ENCODE results near the gene ROBO1.

The ROBO1 gene

GRCh38 chr3:78951342-78951945 lies 816.4 kb downstream of the ROBO1 start:
- Mint-ChIP-seq H3K27ac (ENCODE audit: low read depth) (no peak overlapping the region), H3K4me1 (no peaks in the 10 kb centered on the region), H3K4me3 (no peak overlapping the region), H3K9me3 (peaks cover 9% of the 10 kb centered on the region), H3K27me3 (no peaks in the 10 kb centered on the region), H3K36me3 (ENCODE audit: insufficient read depth) (no peaks in the 10 kb centered on the region)
- ATAC-seq (replicated peaks; ENCODE audit: extremely low read depth, poor library complexity, severe bottlenecking): no peak
- DNase-seq (ENCODE audit: low spot score in 2 of 2): no peak

GRCh38 chr3:78941587-78941986 lies 826.2 kb downstream of the ROBO1 start:
- Mint-ChIP-seq H3K27me3 (no peaks in the 10 kb centered on the region), H3K4me3 (no peak overlapping the region), H3K27ac (ENCODE audit: low read depth) (no peak overlapping the region), H3K36me3 (ENCODE audit: insufficient read depth) (no peaks in the 10 kb centered on the region), H3K4me1 (no peaks in the 10 kb centered on the region), H3K9me3 (peaks cover 19% of the 10 kb centered on the region)
- ATAC-seq (replicated peaks; ENCODE audit: extremely low read depth, poor library complexity, severe bottlenecking) (no peak), DNase-seq (ENCODE audit: low spot score in 2 of 2) (no peak)

- no peak for DNase-seq (ENCODE audit: low spot score in 2 of 2)
- ATAC-seq (replicated peaks; ENCODE audit: extremely low read depth, poor library complexity, severe bottlenecking): no peak
- H3K4me1 Mint-ChIP-seq: no peaks in the 10 kb centered on the region
- no peaks in the 10 kb centered on the region for H3K27me3 Mint-ChIP-seq
- peaks cover 15% of the 10 kb centered on the region for H3K9me3 Mint-ChIP-seq
- no peak overlapping the region for H3K27ac Mint-ChIP-seq (ENCODE audit: low read depth)
- H3K4me3 Mint-ChIP-seq: no peak overlapping the region
- H3K36me3 Mint-ChIP-seq (ENCODE audit: insufficient read depth): no peaks in the 10 kb centered on the region
Measured at GRCh38 chr3:78940626-78941025, 827.2 kb downstream of the ROBO1 start.

- no peaks in the 10 kb centered on the region for H3K36me3 Mint-ChIP-seq (ENCODE audit: insufficient read depth)
- no peak overlapping the region for H3K4me3 Mint-ChIP-seq
- no peak overlapping the region for H3K27ac Mint-ChIP-seq (ENCODE audit: low read depth)
- DNase-seq (ENCODE audit: low spot score in 2 of 2): no peak
- H3K4me1 Mint-ChIP-seq: no peaks in the 10 kb centered on the region
- no peaks in the 10 kb centered on the region for H3K27me3 Mint-ChIP-seq
- no peak for ATAC-seq (replicated peaks; ENCODE audit: extremely low read depth, poor library complexity, severe bottlenecking)
- H3K9me3 Mint-ChIP-seq: peaks cover 13% of the 10 kb centered on the region
Measured at GRCh38 chr3:78940128-78940527, 827.7 kb downstream of the ROBO1 start.

GRCh38 chr3:78937475-78937874 lies 830.3 kb downstream of the ROBO1 start:
- no peak overlapping the region for H3K4me3 Mint-ChIP-seq
- peaks cover 17% of the 10 kb centered on the region for H3K9me3 Mint-ChIP-seq
- no peaks in the 10 kb centered on the region for H3K27me3 Mint-ChIP-seq
- no peak for DNase-seq (ENCODE audit: low spot score in 2 of 2)
- no peaks in the 10 kb centered on the region for H3K4me1 Mint-ChIP-seq
- H3K27ac Mint-ChIP-seq (ENCODE audit: low read depth): no peak overlapping the region
- no peak for ATAC-seq (replicated peaks; ENCODE audit: extremely low read depth, poor library complexity, severe bottlenecking)
- H3K36me3 Mint-ChIP-seq (ENCODE audit: insufficient read depth): no peaks in the 10 kb centered on the region

GRCh38 chr3:78927759-78928158 lies 840.0 kb downstream of the ROBO1 start:
- ATAC-seq (replicated peaks; ENCODE audit: extremely low read depth, poor library complexity, severe bottlenecking) (no peak), DNase-seq (ENCODE audit: low spot score in 2 of 2) (no peak)
- H3K9me3 Mint-ChIP-seq: peaks cover 8% of the 10 kb centered on the region
- no peak overlapping the region for H3K27ac Mint-ChIP-seq (ENCODE audit: low read depth)
- no peaks in the 10 kb centered on the region for H3K36me3 Mint-ChIP-seq (ENCODE audit: insufficient read depth)
- H3K4me3 Mint-ChIP-seq: no peak overlapping the region
- no peaks in the 10 kb centered on the region for H3K4me1 Mint-ChIP-seq
- no peaks in the 10 kb centered on the region for H3K27me3 Mint-ChIP-seq

- Mint-ChIP-seq H3K27ac (ENCODE audit: low read depth) (no peak overlapping the region), H3K9me3 (peaks cover 8% of the 10 kb centered on the region), H3K27me3 (no peaks in the 10 kb centered on the region), H3K4me1 (no peaks in the 10 kb centered on the region), H3K36me3 (ENCODE audit: insufficient read depth) (no peaks in the 10 kb centered on the region), H3K4me3 (no peak overlapping the region)
- ATAC-seq (replicated peaks; ENCODE audit: extremely low read depth, poor library complexity, severe bottlenecking): no peak
- DNase-seq (ENCODE audit: low spot score in 2 of 2): no peak
Measured at GRCh38 chr3:78926523-78926922, 841.3 kb downstream of the ROBO1 start.

- Mint-ChIP-seq H3K36me3 (ENCODE audit: insufficient read depth) (no peaks in the 10 kb centered on the region), H3K27ac (ENCODE audit: low read depth) (no peak overlapping the region), H3K4me3 (no peak overlapping the region), H3K27me3 (no peaks in the 10 kb centered on the region), H3K4me1 (no peaks in the 10 kb centered on the region), H3K9me3 (peaks cover 4% of the 10 kb centered on the region)
- ATAC-seq (replicated peaks; ENCODE audit: extremely low read depth, poor library complexity, severe bottlenecking): no peak
- DNase-seq (ENCODE audit: low spot score in 2 of 2): no peak
Measured at GRCh38 chr3:78924711-78925110, 843.1 kb downstream of the ROBO1 start.

- no peak for DNase-seq (ENCODE audit: low spot score in 2 of 2)
Measured at GRCh38 chr3:78919021-78919755, 848.6 kb downstream of the ROBO1 start.

GRCh38 chr3:78918361-78919020 lies 849.3 kb downstream of the ROBO1 start:
- H3K9me3 Mint-ChIP-seq: no peaks in the 10 kb centered on the region
- H3K4me3 Mint-ChIP-seq: no peak overlapping the region
- no peaks in the 10 kb centered on the region for H3K36me3 Mint-ChIP-seq (ENCODE audit: insufficient read depth)
- no peak for ATAC-seq (replicated peaks; ENCODE audit: extremely low read depth, poor library complexity, severe bottlenecking)
- H3K27ac Mint-ChIP-seq (ENCODE audit: low read depth): no peak overlapping the region
- no peak for DNase-seq (ENCODE audit: low spot score in 2 of 2)
- H3K4me1 Mint-ChIP-seq: no peaks in the 10 kb centered on the region
- no peaks in the 10 kb centered on the region for H3K27me3 Mint-ChIP-seq

More at GRCh38 chr3:78919021-78919755, 848.6 kb downstream of the ROBO1 start:
- H3K4me1 Mint-ChIP-seq: no peaks in the 10 kb centered on the region
- H3K27ac Mint-ChIP-seq (ENCODE audit: low read depth): no peak overlapping the region
- H3K27me3 Mint-ChIP-seq: no peaks in the 10 kb centered on the region
- H3K4me3 Mint-ChIP-seq: no peak overlapping the region
- no peaks in the 10 kb centered on the region for H3K9me3 Mint-ChIP-seq
- H3K36me3 Mint-ChIP-seq (ENCODE audit: insufficient read depth): no peaks in the 10 kb centered on the region
- no peak for ATAC-seq (replicated peaks; ENCODE audit: extremely low read depth, poor library complexity, severe bottlenecking)

- no peaks in the 10 kb centered on the region for H3K27me3 Mint-ChIP-seq
- no peaks in the 10 kb centered on the region for H3K36me3 Mint-ChIP-seq (ENCODE audit: insufficient read depth)
- ATAC-seq (replicated peaks; ENCODE audit: extremely low read depth, poor library complexity, severe bottlenecking): no peak
- no peak overlapping the region for H3K27ac Mint-ChIP-seq (ENCODE audit: low read depth)
- no peaks in the 10 kb centered on the region for H3K4me1 Mint-ChIP-seq
- H3K4me3 Mint-ChIP-seq: no peak overlapping the region
- DNase-seq (ENCODE audit: low spot score in 2 of 2): no peak
- no peaks in the 10 kb centered on the region for H3K9me3 Mint-ChIP-seq
Measured at GRCh38 chr3:78917536-78917935, 850.3 kb downstream of the ROBO1 start.

GRCh38 chr3:78913711-78914110 lies 854.1 kb downstream of the ROBO1 start:
- H3K4me1 Mint-ChIP-seq: no peaks in the 10 kb centered on the region
- H3K9me3 Mint-ChIP-seq: peaks cover 5% of the 10 kb centered on the region
- DNase-seq (ENCODE audit: low spot score in 2 of 2): no peak
- no peak for ATAC-seq (replicated peaks; ENCODE audit: extremely low read depth, poor library complexity, severe bottlenecking)
- no peak overlapping the region for H3K4me3 Mint-ChIP-seq
- no peaks in the 10 kb centered on the region for H3K27me3 Mint-ChIP-seq
- H3K27ac Mint-ChIP-seq (ENCODE audit: low read depth): no peak overlapping the region
- H3K36me3 Mint-ChIP-seq (ENCODE audit: insufficient read depth): no peaks in the 10 kb centered on the region

GRCh38 chr3:78912687-78913086 lies 855.1 kb downstream of the ROBO1 start:
- H3K4me3 Mint-ChIP-seq: no peak overlapping the region
- peaks cover 6% of the 10 kb centered on the region for H3K9me3 Mint-ChIP-seq
- H3K27me3 Mint-ChIP-seq: no peaks in the 10 kb centered on the region
- ATAC-seq (replicated peaks; ENCODE audit: extremely low read depth, poor library complexity, severe bottlenecking): no peak
- no peaks in the 10 kb centered on the region for H3K36me3 Mint-ChIP-seq (ENCODE audit: insufficient read depth)
- H3K27ac Mint-ChIP-seq (ENCODE audit: low read depth): no peak overlapping the region
- no peak for DNase-seq (ENCODE audit: low spot score in 2 of 2)
- no peaks in the 10 kb centered on the region for H3K4me1 Mint-ChIP-seq
